ENCODE data around the gene OLFM1.

Gene OLFM1

GRCh38 chr9:135079018-135079417, 8.4 kb upstream of the OLFM1 start:
- Histone ChIP-seq H3K4me1 (ENCODE audit: control insufficient read depth, insufficient read depth, low read length) (peaks cover 8% of the 10 kb centered on the region), H3K9ac (ENCODE audit: low read length) (no peak overlapping the region), H3K36me3 (ENCODE audit: control insufficient read depth, insufficient read depth, low read length, severe bottlenecking) (no peaks in the 10 kb centered on the region), H3K9me3 (ENCODE audit: control insufficient read depth, low read length) (no peaks in the 10 kb centered on the region), H3K27me3 (replicated peaks; ENCODE audit: control insufficient read depth, insufficient read depth, low read length) (peaks cover 38% of the 10 kb centered on the region), H3K4me3 (ENCODE audit: low read length) (no peak overlapping the region)
- DNase-seq (ENCODE audit: low read depth), result no peak

DNA sequence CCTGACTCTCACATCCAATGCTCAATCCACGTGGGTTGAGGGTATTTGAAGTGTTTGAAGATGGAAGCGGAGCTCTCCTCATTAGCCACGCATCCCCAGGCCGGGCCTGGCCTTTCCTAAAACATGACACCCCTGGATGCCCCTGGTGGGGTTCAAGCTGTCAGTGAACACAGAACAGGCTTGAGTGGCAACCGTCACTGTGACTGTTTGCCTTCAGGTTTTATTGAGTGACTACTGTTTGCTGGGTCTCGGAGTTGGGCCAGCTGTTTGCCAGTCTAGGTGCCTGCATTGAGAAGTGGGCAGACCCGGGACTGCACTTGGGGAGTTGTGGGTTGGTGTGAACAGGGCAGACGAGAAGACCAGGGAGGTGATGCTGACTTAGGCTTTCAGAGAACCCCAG, 7.8 kb upstream of the OLFM1 start:
- DNase-seq (ENCODE audit: low read depth), result no peak
- Histone ChIP-seq H3K4me3 (ENCODE audit: low read length) (no peak overlapping the region), H3K9me3 (ENCODE audit: control insufficient read depth, low read length) (no peaks in the 10 kb centered on the region), H3K4me1 (ENCODE audit: control insufficient read depth, insufficient read depth, low read length) (peaks cover 9% of the 10 kb centered on the region), H3K9ac (ENCODE audit: low read length) (no peak overlapping the region), H3K27me3 (replicated peaks; ENCODE audit: control insufficient read depth, insufficient read depth, low read length) (peaks cover 45% of the 10 kb centered on the region), H3K36me3 (ENCODE audit: control insufficient read depth, insufficient read depth, low read length, severe bottlenecking) (no peaks in the 10 kb centered on the region)

DNA sequence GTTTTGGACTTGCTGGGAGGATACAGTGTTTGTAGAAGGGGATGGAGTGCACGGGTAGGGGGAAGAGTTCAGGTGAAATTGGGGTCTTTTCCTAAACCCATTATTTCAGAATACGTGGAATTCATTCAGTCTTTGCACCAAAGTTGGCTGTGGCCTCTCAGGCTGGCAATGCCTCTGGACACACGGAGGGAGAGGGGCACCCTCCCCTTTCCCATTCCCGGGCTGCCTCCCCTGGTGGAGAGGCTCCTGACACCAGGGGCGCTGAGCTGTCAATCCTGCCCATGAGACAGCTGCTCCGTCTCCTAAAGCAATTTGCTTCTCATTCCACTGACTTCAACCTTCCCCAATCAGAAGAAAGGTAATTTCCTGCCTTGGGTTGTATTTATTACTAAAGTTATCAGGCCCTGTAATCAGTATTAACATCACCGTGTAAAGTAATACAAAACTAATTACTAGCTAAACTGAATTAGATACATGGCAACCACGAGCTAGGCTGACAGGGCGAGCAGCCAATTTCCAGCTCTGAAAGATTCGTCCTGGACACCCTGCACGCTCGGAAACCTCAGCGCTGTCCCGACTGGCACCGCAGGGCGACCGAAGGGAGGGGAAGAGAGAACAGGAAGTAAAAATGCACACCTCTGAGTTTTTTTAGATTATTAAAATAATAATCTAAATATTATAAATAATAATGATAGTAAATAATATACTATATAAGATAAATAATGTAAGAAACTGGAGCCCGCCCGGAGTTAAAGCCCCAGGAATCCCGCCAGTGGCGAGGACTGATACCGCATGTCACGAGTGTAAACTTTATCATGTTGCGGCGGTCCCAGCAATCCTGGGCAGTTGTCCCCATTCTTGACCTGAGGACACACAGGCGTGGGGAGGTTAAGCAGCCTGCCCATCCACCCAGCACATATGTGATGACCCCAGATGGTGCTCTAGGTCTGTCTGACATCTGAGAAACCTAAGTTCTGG, 6.9 kb upstream of the OLFM1 start:
- H3K4me1 ChIP-seq (ENCODE audit: control insufficient read depth, insufficient read depth, low read length), result peaks cover 9% of the 10 kb centered on the region
- no peak overlapping the region for H3K4me3 ChIP-seq (ENCODE audit: low read length)
- H3K36me3 ChIP-seq (ENCODE audit: control insufficient read depth, insufficient read depth, low read length, severe bottlenecking), result no peaks in the 10 kb centered on the region
- no peak for DNase-seq (ENCODE audit: low read depth)
- H3K9ac ChIP-seq (ENCODE audit: low read length), result no peak overlapping the region
- no peaks in the 10 kb centered on the region for H3K9me3 ChIP-seq (ENCODE audit: control insufficient read depth, low read length)
- H3K27me3 ChIP-seq (replicated peaks; ENCODE audit: control insufficient read depth, insufficient read depth, low read length), result peaks cover 51% of the 10 kb centered on the region

DNA sequence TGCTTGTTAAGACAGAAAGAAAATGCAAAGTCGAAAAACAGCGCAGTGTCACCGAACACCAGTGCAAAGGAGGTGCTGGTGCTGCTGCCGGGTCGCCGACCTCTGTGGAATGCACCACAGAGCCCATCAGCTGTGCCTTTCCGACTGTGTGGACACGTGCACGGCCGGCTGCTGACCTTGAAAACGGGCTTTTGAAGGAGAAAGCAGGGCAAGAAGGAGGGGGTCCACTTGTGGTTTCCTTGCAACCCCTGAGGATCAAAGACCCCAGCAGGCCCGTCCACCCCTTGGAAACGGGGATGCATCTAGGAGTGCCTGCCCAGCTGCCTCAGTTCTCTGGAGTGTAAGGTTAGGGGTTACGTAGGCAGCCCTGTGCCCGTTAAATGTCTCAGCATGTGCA, 6.2 kb upstream of the OLFM1 start:
- H3K4me1 ChIP-seq (ENCODE audit: control insufficient read depth, insufficient read depth, low read length), result peaks cover 8% of the 10 kb centered on the region
- no peak overlapping the region for H3K9ac ChIP-seq (ENCODE audit: low read length)
- DNase-seq (ENCODE audit: low read depth), result no peak
- peaks cover 48% of the 10 kb centered on the region for H3K27me3 ChIP-seq (replicated peaks; ENCODE audit: control insufficient read depth, insufficient read depth, low read length)
- no peaks in the 10 kb centered on the region for H3K9me3 ChIP-seq (ENCODE audit: control insufficient read depth, low read length)
- H3K4me3 ChIP-seq (ENCODE audit: low read length), result no peak overlapping the region
- no peaks in the 10 kb centered on the region for H3K36me3 ChIP-seq (ENCODE audit: control insufficient read depth, insufficient read depth, low read length, severe bottlenecking)

- H3K36me3 ChIP-seq (ENCODE audit: control insufficient read depth, insufficient read depth, low read length, severe bottlenecking), result no peaks in the 10 kb centered on the region
- no peaks in the 10 kb centered on the region for H3K9me3 ChIP-seq (ENCODE audit: control insufficient read depth, low read length)
- H3K27me3 ChIP-seq (replicated peaks; ENCODE audit: control insufficient read depth, insufficient read depth, low read length), result peaks cover 47% of the 10 kb centered on the region
- H3K4me3 ChIP-seq (ENCODE audit: low read length), result no peak overlapping the region
- peaks cover 10% of the 10 kb centered on the region for H3K4me1 ChIP-seq (ENCODE audit: control insufficient read depth, insufficient read depth, low read length)
- no peak overlapping the region for H3K9ac ChIP-seq (ENCODE audit: low read length)
- no peak for DNase-seq (ENCODE audit: low read depth)
These were observed 5.7 kb upstream of the OLFM1 start for GRCh38 chr9:135081731-135082130.

GRCh38 chr9:135082536-135082935, 4.9 kb upstream of the OLFM1 start:
- DNase-seq (ENCODE audit: low read depth), result no peak
- H3K9ac ChIP-seq (ENCODE audit: low read length), result no peak overlapping the region
- H3K9me3 ChIP-seq (ENCODE audit: control insufficient read depth, low read length), result no peaks in the 10 kb centered on the region
- H3K4me3 ChIP-seq (ENCODE audit: low read length), result no peak overlapping the region
- peaks cover 40% of the 10 kb centered on the region for H3K27me3 ChIP-seq (replicated peaks; ENCODE audit: control insufficient read depth, insufficient read depth, low read length)
- peaks cover 15% of the 10 kb centered on the region for H3K4me1 ChIP-seq (ENCODE audit: control insufficient read depth, insufficient read depth, low read length)
- no peaks in the 10 kb centered on the region for H3K36me3 ChIP-seq (ENCODE audit: control insufficient read depth, insufficient read depth, low read length, severe bottlenecking)

- Histone ChIP-seq H3K9ac (ENCODE audit: low read length) (no peak overlapping the region), H3K4me3 (ENCODE audit: low read length) (no peak overlapping the region), H3K27me3 (replicated peaks; ENCODE audit: control insufficient read depth, insufficient read depth, low read length) (peaks cover 35% of the 10 kb centered on the region), H3K4me1 (ENCODE audit: control insufficient read depth, insufficient read depth, low read length) (peaks cover 15% of the 10 kb centered on the region), H3K9me3 (ENCODE audit: control insufficient read depth, low read length) (no peaks in the 10 kb centered on the region), H3K36me3 (ENCODE audit: control insufficient read depth, insufficient read depth, low read length, severe bottlenecking) (no peaks in the 10 kb centered on the region)
- DNase-seq (ENCODE audit: low read depth), result no peak
These were observed 4.1 kb upstream of the OLFM1 start for GRCh38 chr9:135083241-135083810.

GRCh38 chr9:135083831-135084230, 3.6 kb upstream of the OLFM1 start:
- H3K9me3 ChIP-seq (ENCODE audit: control insufficient read depth, low read length), result no peaks in the 10 kb centered on the region
- no peak for DNase-seq (ENCODE audit: low read depth)
- H3K36me3 ChIP-seq (ENCODE audit: control insufficient read depth, insufficient read depth, low read length, severe bottlenecking), result no peaks in the 10 kb centered on the region
- H3K27me3 ChIP-seq (replicated peaks; ENCODE audit: control insufficient read depth, insufficient read depth, low read length), result peaks cover 40% of the 10 kb centered on the region
- no peak overlapping the region for H3K4me3 ChIP-seq (ENCODE audit: low read length)
- no peak overlapping the region for H3K9ac ChIP-seq (ENCODE audit: low read length)
- peaks cover 15% of the 10 kb centered on the region for H3K4me1 ChIP-seq (ENCODE audit: control insufficient read depth, insufficient read depth, low read length)

DNA sequence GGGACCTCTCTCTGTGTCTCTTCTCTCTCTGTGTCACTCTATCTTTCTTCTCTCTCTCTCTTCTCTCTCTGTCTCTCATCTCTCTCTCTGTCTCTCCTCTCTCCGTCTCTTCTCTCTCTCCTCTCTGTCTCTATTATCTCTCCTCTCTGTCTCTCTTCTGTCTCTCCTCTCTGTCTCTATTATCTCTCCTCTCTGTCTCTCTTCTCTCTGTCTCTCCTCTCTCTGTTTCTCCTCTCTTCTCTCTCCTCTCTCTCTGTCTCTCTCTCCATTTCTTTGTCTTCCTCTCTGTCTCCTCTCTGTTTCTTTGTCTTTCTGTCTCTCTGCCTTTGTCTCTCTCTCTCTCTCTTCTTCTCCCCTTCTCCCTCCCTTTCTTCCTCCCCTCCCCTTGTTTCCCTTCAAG, 3.2 kb upstream of the OLFM1 start:
- Histone ChIP-seq H3K4me1 (ENCODE audit: control insufficient read depth, insufficient read depth, low read length) (peaks cover 15% of the 10 kb centered on the region), H3K27me3 (replicated peaks; ENCODE audit: control insufficient read depth, insufficient read depth, low read length) (peaks cover 45% of the 10 kb centered on the region), H3K9me3 (ENCODE audit: control insufficient read depth, low read length) (no peaks in the 10 kb centered on the region), H3K4me3 (ENCODE audit: low read length) (no peak overlapping the region), H3K9ac (ENCODE audit: low read length) (no peak overlapping the region), H3K36me3 (ENCODE audit: control insufficient read depth, insufficient read depth, low read length, severe bottlenecking) (no peaks in the 10 kb centered on the region)
- no peak for DNase-seq (ENCODE audit: low read depth)

- peaks cover 51% of the 10 kb centered on the region for H3K27me3 ChIP-seq (replicated peaks; ENCODE audit: control insufficient read depth, insufficient read depth, low read length)
- H3K9me3 ChIP-seq (ENCODE audit: control insufficient read depth, low read length), result no peaks in the 10 kb centered on the region
- no peak for DNase-seq (ENCODE audit: low read depth)
- no peak overlapping the region for H3K9ac ChIP-seq (ENCODE audit: low read length)
- no peaks in the 10 kb centered on the region for H3K36me3 ChIP-seq (ENCODE audit: control insufficient read depth, insufficient read depth, low read length, severe bottlenecking)
- peaks cover 15% of the 10 kb centered on the region for H3K4me1 ChIP-seq (ENCODE audit: control insufficient read depth, insufficient read depth, low read length)
- no peak overlapping the region for H3K4me3 ChIP-seq (ENCODE audit: low read length)
These were observed 2.3 kb upstream of the OLFM1 start for GRCh38 chr9:135084881-135085760.

Data from adipocyte (in vitro differentiated cells).